WTC11 (cell line): Measurements from ENCODE around the gene ALG11. TPM values are rescaled to one million over a fixed set of nuclear protein-coding genes. Genes with fewer than 3 reads are reported as not detected.
"Not testable (repeated sequence)": the region's sequence is repeated elsewhere in the genome, so short reads cannot be mapped to it uniquely, and the experiment has no call there.

Experiments used
- ATAC-seq: fragments of 200-7000 bp; cut with Tn5 transposase; 2 replicates; pipeline ENCODE4 v1.10.0; 2021; ENCODE audit warnings: mild to moderate bottlenecking, moderate library complexity
- CTCF ChIA-PET: fragments of 300-600 bp; sonication (Branson Sonifier 250); formaldehyde crosslinking; loops from one replicate; lab custom pipeline; 2021; ENCODE audit warnings: antibody characterized with exemption; lab: Charles Lee
- POLR2A ChIA-PET: fragments of 350-600 bp; sonication (Branson Sonifier 250); formaldehyde crosslinking; loops from one replicate; lab custom pipeline; 2021; ENCODE audit warnings: antibody characterized with exemption; lab: Charles Lee
- DNase-seq: peaks from one replicate; pipeline ENCODE4 v3.0.0; 2021; ENCODE audit warnings: low spot score
- H3K27ac Mint-ChIP-seq: 2 replicates; pipeline ENCODE4 v1.8.0; 2021; ENCODE audit warnings: mixed read lengths
- H3K27me3 Mint-ChIP-seq: 2 replicates; pipeline ENCODE4 v1.8.0; 2021; ENCODE audit warnings: low read depth, mild to moderate bottlenecking, moderate library complexity, mixed read lengths
- H3K36me3 Mint-ChIP-seq: 2 replicates; pipeline ENCODE4 v1.8.0; 2021; ENCODE audit warnings: mixed read lengths
- H3K4me1 Mint-ChIP-seq: 2 replicates; pipeline ENCODE4 v1.8.0; 2022; ENCODE audit warnings: mixed read lengths
- H3K4me3 Mint-ChIP-seq: 2 replicates; pipeline ENCODE4 v1.8.0; 2021; ENCODE audit warnings: mild to moderate bottlenecking, moderate library complexity, mixed read lengths
- H3K9me3 Mint-ChIP-seq: 2 replicates; pipeline ENCODE4 v1.8.0; 2021; ENCODE audit warnings: mixed read lengths
- AR ChIP-seq: fragments of 250-450 bp; sonication (Bioruptor Pico); IDR thresholded peaks from 2 replicates; pipeline ENCODE4 v1.9.0; 2021; ENCODE audit warnings: mild to moderate bottlenecking
- ATF2 ChIP-seq: sonication (generic); formaldehyde crosslinking; IDR thresholded peaks from 2 replicates; pipeline ENCODE4 v1.8.1; 2022; ENCODE audit warnings: low read depth, missing genetic modification reagents, borderline replicate concordance
- ATF6 ChIP-seq: sonication (generic); formaldehyde crosslinking; IDR thresholded peaks from 2 replicates; pipeline ENCODE4 v1.8.1; 2023; ENCODE audit warnings: mild to moderate bottlenecking, missing genetic modification reagents
- CREB1 ChIP-seq: sonication (generic); formaldehyde crosslinking; IDR thresholded peaks from 2 replicates; pipeline ENCODE4 v1.8.0; 2023; ENCODE audit warnings: mild to moderate bottlenecking, missing genetic modification reagents
- E2F1 ChIP-seq: sonication (generic); formaldehyde crosslinking; IDR thresholded peaks from 2 replicates; pipeline ENCODE4 v1.8.0; 2022; ENCODE audit warnings: mild to moderate bottlenecking, missing genetic modification reagents
- ELF4 ChIP-seq: sonication (generic); formaldehyde crosslinking; IDR thresholded peaks from 2 replicates; pipeline ENCODE4 v1.8.1; 2022; ENCODE audit warnings: low read depth, mild to moderate bottlenecking, moderate library complexity, missing genetic modification reagents
- GRHL2 ChIP-seq: fragments of 250-450 bp; sonication (Bioruptor Pico); IDR thresholded peaks from 2 replicates; pipeline ENCODE4 v1.8.0; 2022; ENCODE audit warnings: mild to moderate bottlenecking, moderate library complexity; ENCODE audit not compliant: insufficient replicate concordance, severe bottlenecking
- IRF2 ChIP-seq: sonication (generic); formaldehyde crosslinking; IDR thresholded peaks from 2 replicates; pipeline ENCODE4 v1.8.0; 2022; ENCODE audit warnings: low read depth, missing genetic modification reagents, borderline replicate concordance
- MLX ChIP-seq: sonication (generic); formaldehyde crosslinking; IDR thresholded peaks from 2 replicates; pipeline ENCODE4 v1.8.1; 2023; ENCODE audit warnings: mild to moderate bottlenecking, missing genetic modification reagents, moderate library complexity
- PRDM15 ChIP-seq: sonication (generic); formaldehyde crosslinking; IDR thresholded peaks from 2 replicates; pipeline ENCODE4 v1.8.0; 2022; ENCODE audit warnings: missing genetic modification reagents
- SMAD3 ChIP-seq: sonication (generic); formaldehyde crosslinking; IDR thresholded peaks from 2 replicates; pipeline ENCODE4 v1.8.0; 2022; ENCODE audit warnings: missing genetic modification reagents, mild to moderate bottlenecking, borderline replicate concordance
- ZNF121 ChIP-seq: sonication (generic); formaldehyde crosslinking; IDR thresholded peaks from 2 replicates; pipeline ENCODE4 v1.8.0; 2023; ENCODE audit warnings: missing genetic modification reagents
- ZNF138 ChIP-seq: sonication (generic); formaldehyde crosslinking; conservative IDR thresholded peaks from 2 replicates; pipeline ENCODE4 v1.8.1; 2022; ENCODE audit warnings: mild to moderate bottlenecking, moderate library complexity, missing genetic modification reagents
- ZNF219 ChIP-seq: sonication (generic); formaldehyde crosslinking; IDR thresholded peaks from 2 replicates; pipeline ENCODE4 v1.8.0; 2023; ENCODE audit warnings: missing genetic modification reagents, mild to moderate bottlenecking, borderline replicate concordance
- ZNF263 ChIP-seq: sonication (generic); formaldehyde crosslinking; IDR thresholded peaks from 2 replicates; pipeline ENCODE4 v1.8.1; 2022; ENCODE audit warnings: low read depth, mild to moderate bottlenecking, moderate library complexity, missing genetic modification reagents
- ZNF416 ChIP-seq: fragments of 250-450 bp; sonication (Bioruptor Pico); IDR thresholded peaks from 2 replicates; pipeline ENCODE4 v1.9.0; 2021; ENCODE audit warnings: mild to moderate bottlenecking, inconsistent platforms
- ZNF423 ChIP-seq: fragments of 250-450 bp; sonication (Bioruptor Pico); IDR thresholded peaks from 2 replicates; pipeline ENCODE4 v2.1.2; 2022; ENCODE audit warnings: mild to moderate bottlenecking, moderate library complexity
- total RNA-seq: library from RNA; stranded (reverse); gene quantifications from 3 replicates; pipeline ENCODE4 v1.2.3, GENCODE V29; 2021

Gene ALG11
- total RNA-seq, 1 experiment from 2014 or later, result 40.6 TPM

- ChIA-PET CTCF (interaction anchor here (2.6 kb wide), 1 partner anchor 100 kb away, joined by 19 read pairs; the partner anchor contains the start of gene NEK5), POLR2A (no interaction called here)
- H3K4me3 Mint-ChIP-seq, result no peak overlapping the region
- no peak for DNase-seq
- no peak overlapping the region for H3K27ac Mint-ChIP-seq
- no peak for ATAC-seq
- H3K4me1 Mint-ChIP-seq, result peaks cover 9% of the 10 kb centered on the region
- H3K9me3 Mint-ChIP-seq, result peaks cover 42% of the 10 kb centered on the region
- no peaks in the 10 kb centered on the region; the same call in 1 of the 2 replicates for H3K27me3 Mint-ChIP-seq
- peaks cover 75% of the 10 kb centered on the region for H3K36me3 Mint-ChIP-seq
- no peak for TF ChIP-seq E2F1
- no peak for TF ChIP-seq ZNF423 (CRISPR knock-in tag)
- TF ChIP-seq CREB1, result no peak
- TF ChIP-seq SMAD3, result no peak
- TF ChIP-seq ZNF416 (CRISPR knock-in tag), result no peak
- no peak for TF ChIP-seq PRDM15
- no peak for TF ChIP-seq AR (CRISPR knock-in tag)
- no peak for TF ChIP-seq ATF2 (CRISPR knock-in tag)
- TF ChIP-seq, all 79 proteins: peak for 0
Observed at GRCh38 chr13:52027832-52028231, 15.6 kb downstream of the ALG11 start.

- no peaks in the 10 kb centered on the region; the same call in 1 of the 2 replicates for H3K27me3 Mint-ChIP-seq
- no peak for TF ChIP-seq ZNF416 (CRISPR knock-in tag)
- H3K9me3 Mint-ChIP-seq, result peaks cover 42% of the 10 kb centered on the region
- DNase-seq (no peak), ATAC-seq (no peak)
- H3K4me1 Mint-ChIP-seq, result peaks cover 9% of the 10 kb centered on the region
- H3K27ac Mint-ChIP-seq, result no peak overlapping the region
- ChIA-PET CTCF (interaction anchor here (1.2 kb wide), 1 partner anchor 17 kb away, joined by 3 read pairs; the partner anchor contains the start of gene ALG11), POLR2A (no interaction called here)
- H3K4me3 Mint-ChIP-seq, result no peak overlapping the region
- peaks cover 65% of the 10 kb centered on the region for H3K36me3 Mint-ChIP-seq
Observed at GRCh38 chr13:52029569-52029968, 17.4 kb downstream of the ALG11 start.

- H3K36me3 Mint-ChIP-seq, result peaks cover 56% of the 10 kb centered on the region
- CTCF ChIA-PET, result interaction anchor here (0.9 kb wide), 1 partner anchor 98 kb away, joined by 4 read pairs; the partner anchor contains the start of gene NEK5
- ATAC-seq, H3K4me3 Mint-ChIP-seq, DNase-seq, POLR2A ChIA-PET, H3K27me3 Mint-ChIP-seq, H3K27ac Mint-ChIP-seq: not testable (repeated sequence)
- H3K9me3 Mint-ChIP-seq, result peaks cover 42% of the 10 kb centered on the region
- H3K4me1 Mint-ChIP-seq, result peaks cover 15% of the 10 kb centered on the region
Observed at GRCh38 chr13:52030401-52030800, 18.2 kb downstream of the ALG11 start.

- ChIA-PET POLR2A (no interaction called here), CTCF (interaction anchor here (1.0 kb wide), 1 partner anchor 137 kb away, joined by 3 read pairs; no protein-coding TSS in a partner anchor)
- H3K27ac Mint-ChIP-seq, result no peak overlapping the region
- H3K36me3 Mint-ChIP-seq, result peaks cover 30% of the 10 kb centered on the region
- DNase-seq, result no peak
- H3K4me1 Mint-ChIP-seq, result peaks cover 7% of the 10 kb centered on the region; the same call in 1 of the 2 replicates
- no peak for ATAC-seq
- peaks cover 22% of the 10 kb centered on the region for H3K9me3 Mint-ChIP-seq
- no peaks in the 10 kb centered on the region; the same call in 1 of the 2 replicates for H3K27me3 Mint-ChIP-seq
- no peak overlapping the region for H3K4me3 Mint-ChIP-seq
- TF ChIP-seq ATF6 (CRISPR knock-in tag) (no peak), ZNF219 (CRISPR knock-in tag) (no peak), IRF2 (CRISPR knock-in tag) (no peak), ZNF121 (CRISPR knock-in tag) (no peak), ZNF138 (CRISPR knock-in tag) (no peak), GRHL2 (CRISPR knock-in tag) (no peak), ELF4 (CRISPR knock-in tag) (no peak), MLX (CRISPR knock-in tag) (no peak), ZNF263 (CRISPR knock-in tag) (no peak)
Observed at GRCh38 chr13:52033039-52033438, 20.8 kb downstream of the ALG11 start.
